GM06990 (cell line): ENCODE measurements around the gene ACTA2.

Source experiments
- DNase-seq: peaks from one replicate; pipeline ENCODE4 v3.0.0-alpha.2; 2011; ENCODE audit not compliant: insufficient read length; ENCODE audit errors: extremely low read depth
- H3K27me3 ChIP-seq: replicated peaks from 2 replicates; pipeline ENCODE4 v1.6.0; 2011; ENCODE audit warnings: low read length; ENCODE audit not compliant: control insufficient read depth, insufficient read depth
- H3K36me3 ChIP-seq: 2 replicates; pipeline ENCODE4 v1.5.1; 2011; ENCODE audit warnings: low read length; ENCODE audit not compliant: control insufficient read depth, insufficient read depth
- H3K4me3 ChIP-seq: replicated peaks from 2 replicates; pipeline ENCODE4 v1.5.1; 2011; ENCODE audit warnings: low read depth, mild to moderate bottlenecking, control low read depth, low read length
- TF ChIP-seq, protein P1 (sequence below): IDR thresholded peaks from 2 replicates; pipeline ENCODE4 v1.5.1; 2011; ENCODE audit warnings: low read length, control low read depth, mild to moderate bottlenecking, inconsistent platforms; ENCODE audit not compliant: insufficient read depth, poor library complexity, severe bottlenecking

The ACTA2 gene

DNA sequence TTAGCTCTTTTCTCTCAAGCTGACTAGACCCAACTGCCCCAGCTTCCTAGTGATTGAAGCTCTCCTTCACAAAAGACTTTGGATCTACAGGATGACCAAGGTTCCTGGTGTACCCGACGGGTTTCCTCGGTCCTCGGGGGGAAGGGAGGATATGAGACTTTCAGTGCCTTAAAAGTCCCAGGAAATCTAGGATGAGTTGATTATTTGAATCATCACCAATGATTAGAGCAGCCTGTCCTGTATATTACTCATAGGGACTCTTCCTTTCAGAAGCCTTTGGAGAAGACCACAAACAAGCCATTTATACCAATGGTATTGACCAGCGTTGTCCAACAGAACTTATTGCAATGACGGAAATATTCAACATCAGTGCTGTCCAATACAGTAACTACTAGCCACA is 6.1 kb upstream of the ACTA2 start:
- DNase-seq: no peak

GRCh38 chr10:88957381-88957780 is 4.8 kb upstream of the ACTA2 start:
- H3K36me3 ChIP-seq: no peaks in the 10 kb centered on the region
- no peak overlapping the region for H3K4me3 ChIP-seq
- H3K27me3 ChIP-seq: no peaks in the 10 kb centered on the region
- TF ChIP-seq, protein P1, sequence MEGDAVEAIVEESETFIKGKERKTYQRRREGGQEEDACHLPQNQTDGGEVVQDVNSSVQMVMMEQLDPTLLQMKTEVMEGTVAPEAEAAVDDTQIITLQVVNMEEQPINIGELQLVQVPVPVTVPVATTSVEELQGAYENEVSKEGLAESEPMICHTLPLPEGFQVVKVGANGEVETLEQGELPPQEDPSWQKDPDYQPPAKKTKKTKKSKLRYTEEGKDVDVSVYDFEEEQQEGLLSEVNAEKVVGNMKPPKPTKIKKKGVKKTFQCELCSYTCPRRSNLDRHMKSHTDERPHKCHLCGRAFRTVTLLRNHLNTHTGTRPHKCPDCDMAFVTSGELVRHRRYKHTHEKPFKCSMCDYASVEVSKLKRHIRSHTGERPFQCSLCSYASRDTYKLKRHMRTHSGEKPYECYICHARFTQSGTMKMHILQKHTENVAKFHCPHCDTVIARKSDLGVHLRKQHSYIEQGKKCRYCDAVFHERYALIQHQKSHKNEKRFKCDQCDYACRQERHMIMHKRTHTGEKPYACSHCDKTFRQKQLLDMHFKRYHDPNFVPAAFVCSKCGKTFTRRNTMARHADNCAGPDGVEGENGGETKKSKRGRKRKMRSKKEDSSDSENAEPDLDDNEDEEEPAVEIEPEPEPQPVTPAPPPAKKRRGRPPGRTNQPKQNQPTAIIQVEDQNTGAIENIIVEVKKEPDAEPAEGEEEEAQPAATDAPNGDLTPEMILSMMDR: no peak
- DNase-seq: no peak

More for the DNA sequence above, 6.1 kb upstream of the ACTA2 start:
- H3K4me3 ChIP-seq: no peak overlapping the region
- H3K27me3 ChIP-seq: no peaks in the 10 kb centered on the region
- TF ChIP-seq, protein P1: no peak
- no peaks in the 10 kb centered on the region for H3K36me3 ChIP-seq

DNA sequence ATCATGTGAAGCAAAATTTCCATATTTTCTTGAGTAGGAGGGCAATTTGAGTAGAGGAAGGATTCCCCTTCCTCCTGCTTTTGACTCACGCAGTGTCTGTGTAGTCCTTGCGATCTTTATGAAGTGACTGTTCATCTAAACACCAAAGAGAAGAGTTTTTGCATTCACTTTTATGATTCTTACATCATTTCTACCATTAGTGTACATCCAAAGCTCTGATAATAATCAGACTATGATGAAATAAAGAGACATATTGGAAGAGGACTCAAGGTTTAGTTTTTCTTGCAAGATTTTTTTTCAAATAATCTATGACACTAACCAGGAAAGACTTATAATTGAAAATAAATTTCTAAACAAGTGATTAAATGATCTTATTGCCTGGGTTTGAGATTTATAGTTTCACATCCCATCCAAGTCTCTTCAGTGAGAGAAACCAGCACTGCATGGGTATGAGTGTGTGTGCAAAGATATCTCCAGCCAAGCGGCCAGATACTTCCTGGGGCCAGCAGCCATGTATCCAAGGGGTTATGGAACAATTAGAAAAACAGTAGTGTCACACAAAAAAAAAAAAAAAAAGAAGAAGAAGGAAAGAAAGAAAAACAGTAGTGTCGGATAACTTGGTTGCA is 2.0 kb upstream of the ACTA2 start:
- H3K36me3 ChIP-seq: no peaks in the 10 kb centered on the region
- TF ChIP-seq, protein P1: no peak
- H3K27me3 ChIP-seq: no peaks in the 10 kb centered on the region
- no peak overlapping the region for H3K4me3 ChIP-seq
- DNase-seq: no peak

GRCh38 chr10:88953662-88954061 is 1.1 kb upstream of the ACTA2 start:
- TF ChIP-seq, protein P1: no peak
- no peaks in the 10 kb centered on the region for H3K27me3 ChIP-seq
- DNase-seq: no peak
- H3K4me3 ChIP-seq: no peak overlapping the region
- H3K36me3 ChIP-seq: no peaks in the 10 kb centered on the region

DNA sequence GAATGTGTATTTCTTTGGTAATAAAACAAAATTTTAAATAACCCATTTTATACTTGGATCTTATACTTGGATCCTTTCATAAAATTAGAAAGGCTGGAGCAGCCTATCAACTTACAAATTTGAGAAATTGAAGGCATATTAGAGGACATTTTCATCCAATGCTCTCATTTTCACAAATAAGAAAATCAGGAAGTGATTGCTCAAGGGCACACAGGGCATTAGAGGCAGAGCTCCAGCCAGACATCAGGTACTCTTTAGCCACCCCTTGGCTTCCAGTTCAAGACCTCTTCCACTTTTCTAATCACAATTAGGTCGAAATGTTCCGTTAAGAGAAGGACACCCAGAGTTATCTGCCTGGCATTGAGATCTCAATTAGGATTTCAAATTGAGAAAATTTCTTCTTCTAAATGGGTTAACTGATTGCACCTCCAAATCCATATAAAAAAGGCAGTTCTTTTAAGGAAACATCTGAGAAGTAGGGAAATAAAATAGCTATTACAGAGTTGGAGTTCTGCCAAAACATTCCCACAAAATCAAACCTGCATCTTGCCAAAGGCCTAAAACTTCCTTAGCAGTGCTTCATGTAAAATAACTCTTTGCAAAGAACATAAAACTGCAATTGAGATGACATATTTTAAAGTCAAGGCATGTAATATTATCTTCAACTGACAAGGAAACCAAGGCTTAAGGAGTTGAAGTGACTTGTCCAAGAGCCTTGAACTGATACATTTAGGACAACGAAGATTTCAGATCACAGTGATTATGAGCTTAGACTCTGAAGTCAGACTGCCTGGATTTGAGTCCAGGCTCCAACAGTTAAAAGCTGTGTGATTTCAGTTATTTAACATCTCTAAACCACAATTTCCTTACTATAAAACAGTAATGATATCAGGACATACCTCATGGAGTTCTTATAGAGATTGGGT is 2.4 kb downstream of the ACTA2 start:
- DNase-seq: no peak
- no peak overlapping the region for H3K4me3 ChIP-seq
- TF ChIP-seq, protein P1: no peak
- peaks cover 3% of the 10 kb centered on the region for H3K36me3 ChIP-seq
- no peaks in the 10 kb centered on the region for H3K27me3 ChIP-seq
